Eye (tissue), 1 donor: ENCODE results near the gene PMEPA1.

Experiments used
- DNase-seq: peaks from one replicate; pipeline ENCODE4 v3.0.0-alpha.2; 2015

Gene PMEPA1

GRCh38 chr20:57619051-57619831 is 90.6 kb downstream of the PMEPA1 start:
- no peak for DNase-seq

- DNase-seq, result no peak
Observed at GRCh38 chr20:57618764-57619050, 91.1 kb downstream of the PMEPA1 start.

GRCh38 chr20:57618091-57618763 is 91.6 kb downstream of the PMEPA1 start:
- no peak for DNase-seq

GRCh38 chr20:57617079-57617795 is 92.6 kb downstream of the PMEPA1 start:
- DNase-seq, result no peak

DNA sequence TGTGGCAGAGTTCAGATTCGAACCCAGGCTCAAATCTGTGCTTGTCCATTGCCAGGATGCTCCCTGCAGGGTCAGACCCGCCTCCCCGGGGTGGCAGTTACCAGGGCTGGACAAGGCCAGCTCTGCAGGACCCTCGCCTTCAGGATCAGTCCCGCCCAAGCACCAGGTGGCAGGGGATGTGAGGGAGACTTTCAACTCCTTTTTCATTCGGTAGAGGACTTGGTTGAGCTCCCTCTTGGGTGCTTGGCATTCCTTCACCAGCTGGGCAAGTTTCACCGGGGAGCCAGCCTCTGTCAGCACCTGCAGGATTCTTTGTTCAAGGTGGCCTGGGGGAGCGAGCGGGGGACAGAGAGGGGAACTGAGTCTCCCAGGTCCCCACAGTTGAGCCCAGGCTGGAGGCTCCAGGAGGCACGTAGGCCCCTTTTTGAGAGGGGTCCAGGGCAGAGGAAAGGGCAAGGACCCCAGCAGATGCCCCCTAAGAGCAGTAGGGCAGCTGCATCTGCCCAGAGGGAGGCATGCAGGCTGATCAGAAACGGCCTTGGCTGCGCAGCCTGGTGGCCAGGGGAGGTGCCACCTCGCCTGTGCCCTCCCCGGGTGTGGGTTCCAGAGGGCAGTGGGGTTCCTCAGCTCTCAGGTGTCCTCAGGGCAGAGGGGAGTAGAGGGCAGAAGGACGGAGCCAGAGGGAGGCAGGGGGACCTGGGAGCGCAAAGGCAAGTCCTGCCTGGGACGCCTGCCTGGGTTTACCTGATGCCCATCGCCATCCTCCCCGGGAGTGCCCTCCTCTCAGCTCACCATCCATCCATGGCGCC is 93.5 kb downstream of the PMEPA1 start:
- DNase-seq, result no peak

GRCh38 chr20:57615445-57615811 is 94.4 kb downstream of the PMEPA1 start:
- no peak for DNase-seq

GRCh38 chr20:57614490-57615444 is 95.0 kb downstream of the PMEPA1 start:
- no peak for DNase-seq

DNA sequence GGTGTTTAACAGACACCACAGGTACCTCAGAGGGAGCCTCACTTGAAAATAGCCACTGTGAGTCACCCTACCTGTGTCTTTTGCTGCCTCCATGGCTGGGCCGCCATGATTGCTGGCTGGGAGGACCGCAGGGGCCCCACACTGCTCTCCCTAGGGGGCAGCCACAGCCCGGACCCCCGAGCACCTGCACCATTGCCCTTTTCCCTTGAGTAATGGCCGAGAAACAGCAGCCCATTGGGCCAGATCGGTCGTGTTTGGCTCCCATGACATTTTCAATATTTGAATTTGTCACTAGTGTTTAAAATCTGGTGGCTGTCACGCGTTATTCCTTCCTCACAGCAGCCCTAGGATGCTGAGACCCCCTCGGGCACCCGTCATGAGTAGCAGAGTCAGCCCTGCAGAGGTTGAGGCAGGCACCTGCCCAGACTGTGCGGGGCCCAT is 96.3 kb downstream of the PMEPA1 start:
- no peak for DNase-seq

DNA sequence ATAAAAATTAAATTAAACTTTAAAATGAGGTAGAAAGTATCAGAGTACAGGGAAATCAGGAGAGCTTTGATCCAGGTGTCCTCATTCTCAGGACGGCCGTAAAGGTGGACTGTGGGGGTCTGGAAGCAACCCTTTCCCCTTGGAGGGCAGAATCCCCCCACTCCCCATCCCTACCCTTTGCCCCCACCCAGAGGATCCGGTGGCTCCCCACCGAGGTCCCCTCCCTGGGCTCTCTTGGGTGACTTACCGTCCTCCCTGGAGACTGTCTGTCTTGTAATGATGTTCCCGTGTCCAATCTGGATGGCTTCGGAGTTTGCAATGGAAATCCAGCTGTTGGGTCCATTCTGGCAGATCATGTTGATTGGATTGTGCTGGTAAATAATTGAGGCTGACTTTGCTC is 96.9 kb downstream of the PMEPA1 start:
- no peak for DNase-seq

- no peak for DNase-seq
Observed at GRCh38 chr20:57612436-57612835, 97.4 kb downstream of the PMEPA1 start.

DNA sequence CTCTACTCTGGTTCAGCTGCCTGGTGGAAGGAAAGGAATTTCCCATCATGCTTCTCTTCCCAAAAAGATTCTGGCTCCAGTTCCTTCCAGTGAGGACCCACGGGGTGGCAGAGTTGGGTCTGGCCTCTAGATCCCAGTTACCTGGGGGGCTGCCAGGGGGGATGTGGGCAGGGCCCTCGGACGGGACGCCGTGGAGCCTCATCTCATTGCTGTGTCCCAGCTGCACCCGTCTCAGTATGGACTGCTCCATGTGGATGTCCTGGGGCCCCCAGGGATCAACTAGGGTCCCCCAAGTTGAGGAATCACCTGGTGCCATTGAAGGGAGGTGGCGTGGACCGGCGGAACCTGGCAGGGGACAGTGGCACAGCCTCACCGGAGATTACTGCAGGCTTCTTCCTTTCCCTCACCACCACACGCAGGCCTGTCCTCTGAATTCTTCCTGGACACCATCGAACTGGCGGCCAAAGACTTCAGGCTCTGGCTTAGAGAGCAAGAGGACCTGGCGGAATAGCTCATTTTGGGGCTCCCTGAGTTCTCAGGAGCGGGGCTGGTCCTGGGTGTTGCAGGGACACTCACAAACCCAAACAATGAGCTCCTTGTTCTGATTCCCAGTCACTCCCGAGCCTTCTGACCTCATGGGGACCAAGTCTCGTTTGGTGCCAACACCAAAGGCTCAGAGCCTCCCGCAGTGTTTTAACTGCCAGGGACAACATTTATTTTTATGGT is 98.1 kb downstream of the PMEPA1 start:
- no peak for DNase-seq

- no peak for DNase-seq
Observed at GRCh38 chr20:57610261-57610952, 99.4 kb downstream of the PMEPA1 start.

DNA sequence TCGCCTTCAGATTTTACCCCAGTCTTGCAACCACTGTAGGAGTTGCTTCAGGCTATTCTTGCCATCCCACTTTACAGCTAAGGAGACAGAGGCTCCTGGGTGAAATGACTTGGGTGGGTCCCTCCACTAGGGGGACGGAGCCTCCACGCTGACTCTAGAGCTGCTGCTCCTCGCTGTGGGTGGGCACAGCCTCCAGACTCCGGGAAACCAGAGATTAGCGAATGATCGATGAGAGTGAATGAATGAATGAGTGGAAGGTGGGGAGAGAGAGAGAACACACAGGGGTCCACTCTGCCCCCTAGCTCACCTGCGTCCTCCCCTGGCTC is 100.0 kb downstream of the PMEPA1 start:
- DNase-seq, result no peak

DNA sequence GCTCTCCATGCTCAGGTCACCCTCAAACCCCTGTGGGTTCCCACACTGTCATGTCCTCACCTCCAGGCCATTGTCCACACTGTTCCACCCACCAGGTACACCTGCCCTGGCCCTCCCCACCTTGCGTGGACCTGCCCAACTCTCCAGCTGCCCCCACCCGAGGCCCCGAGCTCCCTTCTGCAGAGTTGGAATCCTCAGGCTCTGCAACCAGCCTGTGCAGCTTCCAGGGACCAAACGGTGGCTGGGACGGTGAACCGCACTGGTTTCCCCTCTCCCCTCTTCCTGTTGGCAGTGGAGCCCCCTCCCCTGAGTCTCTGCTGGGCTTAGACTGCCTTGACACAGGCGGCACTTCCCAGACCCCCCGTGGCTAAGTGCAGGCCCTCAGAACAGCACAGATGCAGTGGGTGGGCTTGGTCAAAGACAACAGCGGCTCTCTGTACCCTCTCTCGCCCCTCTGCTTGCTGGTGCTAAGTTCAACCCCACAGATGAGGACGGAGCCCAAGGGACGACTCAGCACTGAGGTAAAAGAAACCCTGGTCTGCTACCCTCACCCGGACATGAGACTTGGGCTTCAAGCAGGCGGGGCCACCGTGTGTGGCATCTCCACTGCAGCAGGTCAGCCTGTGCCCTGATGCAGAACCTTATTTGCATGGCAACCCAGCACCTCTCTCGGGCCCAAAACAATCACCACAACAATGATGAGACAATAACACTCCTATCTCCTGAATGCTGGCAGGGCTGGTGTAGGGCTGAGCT is 100.6 kb downstream of the PMEPA1 start:
- DNase-seq, result no peak

DNA sequence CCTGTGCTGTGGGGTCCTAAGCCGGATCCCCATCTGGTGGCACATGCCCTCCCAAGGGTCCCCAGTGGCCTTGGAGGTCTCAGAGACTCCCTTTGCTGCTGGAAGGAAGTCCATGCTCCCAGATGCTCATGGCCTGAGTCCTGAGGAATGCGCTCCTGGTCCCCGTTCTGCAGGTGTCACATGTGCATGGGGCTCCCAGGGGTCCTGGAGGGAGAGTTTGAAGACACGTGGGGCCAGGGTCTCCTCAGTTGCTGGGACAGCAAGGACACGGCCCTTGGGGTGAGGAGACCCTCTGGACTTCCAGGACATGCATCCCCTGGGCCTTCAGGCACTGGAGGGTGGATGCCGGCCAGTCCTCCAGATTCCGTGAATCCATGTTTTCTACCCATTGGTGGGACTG is 101.3 kb downstream of the PMEPA1 start:
- no peak for DNase-seq

DNA sequence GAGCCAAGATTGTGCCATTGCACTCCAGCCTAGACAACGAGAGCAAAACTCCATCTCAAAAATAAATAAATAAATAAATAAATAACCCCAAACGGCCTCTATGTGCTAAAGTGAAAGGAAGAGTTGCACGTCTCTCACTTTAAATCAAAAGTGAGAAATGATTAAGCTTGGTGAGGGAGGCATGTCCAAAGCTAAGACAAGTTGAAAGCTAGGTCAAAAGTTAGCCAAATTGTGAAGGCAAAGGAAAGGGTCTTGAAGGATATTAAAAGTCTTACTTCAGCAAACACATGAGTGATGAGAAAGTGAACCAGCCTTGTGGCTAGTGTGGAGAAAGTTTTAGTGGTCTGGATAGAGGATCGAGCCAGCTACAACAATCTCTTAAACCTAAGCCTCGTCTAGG is 103.9 kb downstream of the PMEPA1 start:
- DNase-seq, result no peak

- DNase-seq, result no peak
Observed at GRCh38 chr20:57605045-57605444, 104.8 kb downstream of the PMEPA1 start.

DNA sequence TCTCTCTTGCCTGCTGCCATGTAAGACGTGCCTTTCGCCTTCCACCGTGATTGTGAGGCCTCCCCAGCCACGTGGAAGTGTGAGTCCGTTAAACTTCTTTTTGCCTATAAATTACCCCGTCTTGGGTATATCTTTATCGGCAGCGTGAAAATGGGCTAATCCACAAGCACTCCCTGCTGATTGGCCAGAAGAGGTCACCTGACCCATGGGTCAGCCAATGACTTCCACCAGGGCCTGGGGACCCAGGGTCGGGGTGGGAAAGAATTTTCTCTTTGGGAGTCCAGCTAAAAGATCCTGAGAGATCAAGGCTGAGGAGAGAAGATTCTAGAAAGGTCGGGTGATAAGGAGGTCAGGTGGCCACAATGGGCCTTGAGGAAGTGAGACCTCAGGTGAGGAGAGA is 106.7 kb downstream of the PMEPA1 start:
- no peak for DNase-seq

- no peak for DNase-seq
Observed at GRCh38 chr20:57601737-57602136, 108.1 kb downstream of the PMEPA1 start.

- no peak for DNase-seq
Observed at GRCh38 chr20:57601211-57601570, 108.6 kb downstream of the PMEPA1 start.
